Measurements from ENCODE around the gene CDC23.
"Not testable (repeated sequence)": the region's sequence is repeated elsewhere in the genome, so short reads cannot be mapped to it uniquely, and the experiment has no call there.

Gene CDC23

DNA sequence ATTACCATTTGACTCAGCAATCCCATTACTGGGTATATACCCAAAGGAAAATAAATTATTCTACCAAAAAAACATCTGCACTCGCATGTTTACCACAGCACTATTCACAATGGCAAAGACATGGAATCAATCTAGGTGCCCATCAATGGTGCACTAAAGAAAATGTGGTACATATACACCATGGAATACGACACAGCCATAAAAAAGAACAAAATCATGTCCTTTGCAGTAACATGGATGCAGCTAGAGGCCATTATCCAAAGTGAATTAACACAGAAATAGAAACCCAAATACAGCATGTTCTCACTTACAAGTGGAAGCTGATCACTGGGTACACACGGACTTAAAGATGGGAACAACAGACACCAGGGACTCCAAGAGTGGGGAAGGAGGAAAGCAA lies 2.1 kb downstream of the CDC23 start:
- DNase-seq (ENCODE audit: low read depth): no peak

DNA sequence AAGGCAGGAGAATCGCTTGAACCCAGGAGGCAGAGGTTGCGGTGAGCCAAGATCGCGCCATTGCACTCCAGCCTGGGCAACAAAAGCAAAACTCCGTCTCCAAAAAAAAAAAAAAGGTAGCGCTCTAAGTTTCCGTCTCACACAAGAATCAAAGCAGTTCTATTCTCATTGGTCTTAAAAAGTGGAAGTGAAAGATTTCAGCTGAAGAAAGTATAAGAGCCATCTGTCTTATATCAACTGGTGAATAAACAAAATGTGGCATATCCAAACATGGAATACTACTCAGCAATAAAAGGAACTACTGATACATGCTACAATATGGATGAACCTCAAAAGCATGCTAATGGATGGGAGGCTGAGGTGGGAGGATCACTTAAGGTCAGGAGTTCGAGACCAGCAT lies 19.3 kb downstream of the CDC23 start:
- not testable (repeated sequence) for DNase-seq (ENCODE audit: low read depth)

DNA sequence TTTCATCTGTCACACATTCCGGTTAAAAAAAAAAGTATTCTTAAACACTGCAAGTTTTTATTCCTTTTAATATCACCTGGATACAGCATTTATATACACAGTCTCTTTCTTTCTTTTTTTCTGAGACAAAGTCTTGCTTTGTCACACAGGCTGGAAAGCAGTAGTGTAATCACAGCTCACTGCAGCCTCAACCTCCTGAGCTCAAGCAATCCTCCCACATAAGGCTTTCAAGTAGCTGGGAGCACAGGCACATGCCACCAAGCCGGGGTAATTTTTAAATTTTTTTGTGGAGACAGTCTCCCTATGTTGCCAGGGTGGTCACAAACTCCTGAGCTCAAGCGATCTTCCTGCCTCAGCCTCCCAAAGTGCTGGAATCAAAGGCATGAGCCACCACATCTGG lies 20.3 kb downstream of the CDC23 start:
- no peak for DNase-seq (ENCODE audit: low read depth)

DNA sequence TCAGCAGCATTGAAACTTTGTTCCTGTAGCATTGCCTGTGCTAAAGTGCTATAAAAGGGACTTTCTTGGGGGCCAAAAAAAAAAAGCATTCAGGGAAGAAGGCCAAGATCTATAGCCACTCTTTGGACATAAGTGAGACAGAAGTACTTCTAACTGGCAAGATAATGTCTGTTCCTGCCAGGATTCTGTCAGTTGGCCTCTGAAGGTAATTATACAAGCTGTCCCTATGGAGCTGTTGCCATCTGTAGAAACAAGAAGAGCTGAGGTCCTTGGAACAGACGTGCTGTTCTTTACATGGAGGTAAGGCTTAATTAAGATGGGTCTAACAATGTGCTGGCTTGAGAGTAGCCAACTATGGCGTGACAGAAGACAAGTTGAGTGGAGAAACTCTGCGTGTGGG lies 24.5 kb downstream of the CDC23 start:
- no peak for DNase-seq (ENCODE audit: low read depth)

DNA sequence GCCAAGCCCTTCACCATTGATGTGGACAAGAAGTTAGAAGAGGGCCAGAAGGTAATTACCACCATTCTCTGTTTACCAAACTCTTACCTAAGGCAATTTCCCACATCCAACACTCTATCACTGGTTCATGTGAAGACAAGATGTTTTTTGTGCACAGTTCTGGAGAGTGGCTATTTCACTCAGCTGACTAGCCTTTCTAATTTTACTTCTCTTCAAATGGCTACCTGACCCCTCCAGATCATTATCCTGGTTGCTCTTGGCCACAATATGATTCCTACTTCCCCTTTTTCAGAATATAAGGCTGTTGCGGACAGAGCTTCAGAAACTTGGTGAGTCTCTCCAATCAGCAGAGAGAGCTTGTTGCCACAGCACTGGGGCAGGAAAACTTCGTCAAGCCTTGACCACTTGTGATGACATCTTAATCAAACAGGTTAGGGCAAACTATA lies 27.1 kb downstream of the CDC23 start:
- no peak for DNase-seq (ENCODE audit: low read depth)

DNA sequence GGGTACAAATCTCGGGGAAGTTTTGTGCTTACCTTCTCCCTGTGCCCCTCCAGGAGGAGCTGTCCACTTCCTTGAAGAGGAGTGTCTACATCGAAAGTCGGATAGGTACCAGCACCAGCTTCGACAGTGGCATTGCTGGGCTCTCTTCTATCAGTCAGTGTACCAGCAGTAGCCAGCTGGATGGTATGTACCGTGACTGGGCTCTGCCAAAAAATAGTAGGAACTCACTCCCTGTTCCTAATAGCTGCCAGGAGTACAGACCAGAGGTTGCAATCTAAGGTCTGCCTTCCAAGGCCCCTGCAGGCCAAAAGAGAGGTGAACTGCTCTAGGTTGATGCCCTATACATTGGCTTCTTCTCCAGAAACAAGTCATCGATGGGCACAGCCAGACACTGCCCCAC lies 30.3 kb downstream of the CDC23 start:
- DNase-seq (ENCODE audit: low read depth): no peak

DNA sequence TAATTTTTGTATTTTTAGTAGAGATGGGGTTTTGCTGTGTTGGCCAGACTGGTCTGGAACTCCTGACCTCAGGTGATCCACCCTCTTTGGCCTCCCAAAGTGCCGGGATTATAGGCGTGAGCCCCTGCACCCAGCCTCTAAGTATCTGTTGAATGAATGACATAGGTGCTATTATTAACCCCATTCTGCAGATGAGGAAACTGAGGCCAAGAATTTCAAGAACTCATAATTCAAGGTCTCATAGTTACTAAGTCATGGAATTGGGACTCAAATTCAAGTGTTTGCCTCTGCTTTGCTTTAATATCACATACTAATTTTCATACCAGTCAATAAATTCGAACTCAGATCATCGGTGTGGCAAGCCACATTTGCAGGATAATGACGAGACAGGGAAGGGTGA lies 32.3 kb downstream of the CDC23 start:
- DNase-seq (ENCODE audit: low read depth): no peak

DNA sequence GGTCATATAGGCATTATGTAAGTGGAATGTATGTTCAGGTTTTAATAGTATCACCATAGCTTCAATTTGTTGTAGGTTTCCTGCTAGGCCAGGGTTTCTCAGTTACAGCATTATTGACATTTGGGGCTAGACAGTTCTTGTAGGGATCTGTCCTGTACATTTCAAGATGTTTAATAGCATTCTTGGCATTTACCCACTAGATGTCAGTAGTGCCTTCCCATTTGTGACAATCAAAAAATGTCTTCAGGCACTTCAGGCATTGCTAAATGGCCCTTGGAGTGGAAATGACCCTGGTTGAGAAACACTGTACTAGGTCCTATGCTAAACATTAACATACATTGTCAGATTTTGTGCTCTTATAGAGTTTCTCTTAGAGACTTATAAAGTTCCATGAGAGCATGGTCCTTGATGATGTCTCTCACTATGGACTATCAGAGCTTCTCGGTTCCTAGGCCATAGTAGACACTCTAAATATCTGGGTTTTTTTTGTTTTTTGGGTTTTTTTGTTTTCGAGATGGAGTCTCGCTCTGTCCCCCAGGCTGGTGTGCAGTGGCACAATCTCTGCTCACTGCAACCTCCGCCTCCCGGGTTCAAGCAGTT lies 32.8 kb downstream of the CDC23 start:
- no peak for DNase-seq (ENCODE audit: low read depth)

DNA sequence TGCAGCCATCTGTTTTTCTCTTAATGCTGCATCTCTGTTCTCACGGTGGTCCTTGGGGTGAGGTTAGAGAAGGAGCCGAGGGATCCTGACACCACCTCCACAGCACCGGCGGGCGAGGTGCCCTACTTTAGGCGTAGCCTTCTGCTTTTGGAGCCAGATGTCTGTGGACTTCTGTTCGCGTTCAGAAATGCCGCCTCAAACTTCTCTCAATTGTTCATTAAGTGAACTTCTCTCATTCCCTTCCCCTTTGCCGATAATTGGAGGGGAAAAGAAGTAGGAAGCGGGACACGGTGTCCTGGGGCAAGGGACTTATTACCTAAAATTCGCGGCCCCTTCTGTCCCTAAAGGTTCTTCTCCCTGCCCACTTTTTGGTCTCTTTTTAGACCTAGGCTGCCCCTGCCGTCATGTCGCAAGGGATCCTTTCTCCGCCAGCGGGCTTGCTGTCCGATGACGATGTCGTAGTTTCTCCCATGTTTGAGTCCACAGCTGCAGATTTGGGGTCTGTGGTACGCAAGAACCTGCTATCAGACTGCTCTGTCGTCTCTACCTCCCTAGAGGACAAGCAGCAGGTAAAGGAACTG lies 33.8 kb downstream of the CDC23 start:
- DNase-seq (ENCODE audit: low read depth): no peak

DNA sequence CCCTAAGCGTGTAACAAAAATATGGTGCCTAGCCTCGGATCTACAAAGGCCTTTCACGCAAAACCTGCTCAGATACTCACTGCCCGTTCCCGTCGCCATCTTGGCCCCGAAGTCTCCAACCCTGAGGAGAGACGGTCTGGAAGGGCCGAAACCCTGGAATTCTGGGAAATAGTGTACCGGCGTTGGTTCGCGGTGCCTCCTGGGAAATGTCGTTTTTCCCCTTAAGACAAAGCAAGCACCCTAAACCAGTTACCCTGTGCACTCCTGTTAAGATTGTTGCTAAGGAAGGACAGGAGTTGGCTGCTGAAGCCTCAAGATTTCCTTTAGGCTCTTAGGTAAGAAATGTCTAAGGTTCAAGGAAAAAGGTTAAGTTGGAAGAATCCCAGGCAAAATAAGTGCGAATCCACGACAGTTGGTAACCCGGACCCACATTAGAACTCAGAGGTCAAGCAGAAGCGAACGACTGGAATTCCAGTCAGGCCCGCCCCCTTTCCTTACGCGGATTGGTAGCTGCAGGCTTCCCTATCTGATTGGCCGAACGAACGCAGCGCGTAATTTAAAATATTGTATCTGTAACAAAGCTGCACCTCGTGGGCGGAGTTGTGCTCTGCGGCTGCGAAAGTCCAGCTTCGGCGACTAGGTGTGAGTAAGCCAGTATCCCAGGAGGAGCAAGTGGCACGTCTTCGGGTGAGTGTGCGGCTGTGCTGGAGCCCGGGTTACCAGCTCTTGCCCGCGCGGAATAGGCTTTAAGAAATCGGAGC lies 34.4 kb downstream of the CDC23 start, which contains the start of the genes BRD8 and KIF20A:
Gene BRD8, minus strand, starts transcription at position 115 of the 761 bp plus-strand sequence. Its CDS starts 16 bp downstream, at position 99.
Gene KIF20A, plus strand, starts transcription at position 597 of the 761 bp plus-strand sequence. CDS start 569 bp downstream, outside the sequence.
- DNase-seq (ENCODE audit: low read depth): peak; percentile 83

DNA sequence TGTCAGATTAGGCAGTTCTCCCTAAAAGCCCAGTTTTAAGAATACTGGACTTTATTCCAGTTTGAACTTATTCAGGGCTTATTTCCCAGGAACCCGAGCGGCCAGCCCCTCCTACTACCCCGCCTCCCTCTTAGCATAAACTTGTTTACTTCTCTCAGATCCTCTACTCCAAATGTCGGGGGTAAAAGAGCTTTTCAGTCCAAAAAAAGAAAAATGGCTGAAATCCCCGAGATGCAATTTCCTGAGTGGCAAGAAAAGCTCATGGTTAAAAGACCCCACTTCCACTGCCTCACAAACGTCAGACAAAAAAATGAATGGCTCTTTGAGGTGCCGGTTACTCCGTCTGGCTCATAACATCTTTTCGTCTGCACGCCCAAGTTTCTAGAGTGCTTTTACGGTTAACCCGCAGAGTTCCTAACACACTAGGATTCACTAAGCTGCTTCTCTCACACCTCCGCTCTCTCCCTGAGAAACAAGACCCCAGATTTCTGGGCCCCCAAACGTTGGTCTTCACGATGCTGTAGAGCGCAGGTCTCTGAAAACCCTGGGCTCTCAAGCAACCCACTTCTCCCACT lies 35.1 kb downstream of the CDC23 start:
- no peak for DNase-seq (ENCODE audit: low read depth)

DNA sequence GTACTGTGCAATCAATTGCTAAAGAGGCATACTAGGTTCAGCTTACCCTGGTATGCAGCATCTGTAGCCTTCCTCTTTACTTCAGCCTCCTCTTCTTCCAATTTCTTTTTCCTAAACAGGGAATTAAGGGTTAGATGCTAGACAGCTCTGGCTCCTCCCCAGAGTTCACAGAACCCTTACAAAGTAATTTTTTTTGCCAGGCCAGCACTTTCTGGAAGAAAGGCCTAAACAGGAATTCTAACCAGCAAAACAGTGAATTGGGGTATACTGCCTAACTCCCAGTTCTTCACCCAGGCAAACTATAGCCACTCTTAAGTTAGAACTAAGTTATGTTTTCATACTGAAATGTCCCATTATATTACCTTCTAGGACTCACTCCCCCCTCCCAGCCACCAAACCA lies 42.8 kb downstream of the CDC23 start:
- DNase-seq (ENCODE audit: low read depth): no peak

DNA sequence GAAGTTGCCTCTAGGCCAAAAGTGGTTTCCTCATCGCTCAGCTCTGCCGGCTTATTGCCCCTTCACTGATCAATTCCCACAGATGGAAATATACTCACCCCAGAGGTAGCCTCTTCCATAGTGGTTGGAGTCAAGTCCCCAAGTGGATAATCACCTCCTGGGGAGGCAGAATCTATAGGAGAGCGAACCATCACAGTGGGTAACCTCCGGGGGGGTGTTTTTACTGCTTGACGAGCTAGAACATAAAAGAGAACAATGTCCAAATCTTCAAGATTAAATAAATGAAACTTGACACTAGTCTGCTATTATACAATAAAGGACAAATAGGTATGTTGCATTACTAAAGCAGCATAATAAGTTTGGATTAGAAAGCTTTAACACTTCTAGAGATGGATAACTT lies 44.0 kb downstream of the CDC23 start:
- no peak for DNase-seq (ENCODE audit: low read depth)

DNA sequence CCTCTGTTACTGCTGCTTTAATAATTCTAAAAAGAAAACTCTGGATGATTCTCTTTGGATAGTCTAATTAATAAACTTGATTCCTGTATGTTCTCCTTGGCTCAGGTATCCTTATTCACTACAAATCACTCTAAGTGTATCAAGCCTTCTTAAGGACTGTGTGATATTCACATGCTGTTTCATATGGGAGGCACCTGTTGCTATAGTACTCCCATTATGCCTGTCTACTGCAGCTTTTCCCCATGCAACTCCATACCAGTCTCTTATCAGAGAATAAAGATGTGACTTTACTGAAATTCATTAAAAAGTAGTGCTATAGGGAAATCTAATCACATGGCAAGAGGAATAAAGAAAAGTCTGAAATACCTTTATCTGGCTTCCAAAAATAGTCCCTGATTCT lies 49.4 kb downstream of the CDC23 start:
- DNase-seq (ENCODE audit: low read depth): no peak

DNA sequence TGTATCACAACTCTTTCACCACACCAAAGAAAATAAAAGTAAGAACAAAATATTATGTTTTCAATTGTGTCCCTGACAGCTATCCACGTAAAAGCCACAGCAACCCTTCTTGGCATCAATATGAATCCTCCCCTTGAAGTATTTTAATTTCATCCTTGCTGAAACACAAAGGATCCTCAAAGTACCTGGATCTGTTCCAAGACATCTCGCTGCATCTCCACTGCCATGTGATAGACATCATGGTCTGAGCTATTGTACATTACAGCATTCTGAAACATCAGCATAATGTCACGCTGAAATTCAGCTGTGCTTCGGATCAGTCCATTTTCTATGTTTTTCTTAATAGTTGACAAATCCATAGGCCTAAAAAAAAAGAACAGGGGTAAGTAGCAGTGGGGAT lies 52.4 kb downstream of the CDC23 start:
- DNase-seq (ENCODE audit: low read depth): no peak

DNA sequence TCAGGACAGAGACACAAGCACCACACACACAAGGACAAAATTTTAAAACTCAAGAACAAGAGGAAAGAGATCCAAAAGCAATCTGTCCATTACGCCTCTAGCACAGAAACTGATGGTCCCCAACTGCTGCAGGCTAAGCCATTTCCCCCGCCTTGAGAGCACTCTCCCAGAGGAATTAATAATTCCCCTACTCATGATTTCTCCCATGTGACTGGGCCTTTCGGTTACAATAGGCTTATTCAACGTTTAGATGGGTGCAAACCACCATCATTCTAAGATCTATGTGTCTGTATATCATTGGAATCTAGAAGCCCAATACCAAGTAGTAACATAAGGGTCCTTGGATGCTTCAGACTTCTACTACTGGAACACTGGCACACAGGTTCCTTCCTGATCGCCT lies 53.5 kb downstream of the CDC23 start:
- no peak for DNase-seq (ENCODE audit: low read depth)

DNA sequence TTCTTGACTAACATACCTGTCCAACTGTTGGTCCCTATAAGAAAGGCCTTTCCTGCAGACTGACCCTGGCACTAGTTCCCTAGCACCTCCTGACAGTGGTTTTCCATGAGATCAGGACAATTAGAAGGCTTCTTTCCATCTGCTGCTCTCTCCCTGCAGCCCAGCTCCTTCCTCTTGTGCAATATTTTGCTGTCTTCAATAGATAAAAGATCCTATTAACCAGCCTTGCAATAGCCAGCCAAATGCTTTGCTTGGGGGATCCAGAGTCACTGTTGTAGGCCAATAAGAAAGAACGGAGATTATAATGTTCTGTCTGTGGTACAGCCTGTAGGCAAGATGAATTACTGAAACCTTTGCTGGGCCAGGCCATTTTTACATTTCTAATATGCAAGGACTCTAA lies 55.5 kb downstream of the CDC23 start:
- no peak for DNase-seq (ENCODE audit: low read depth)

DNA sequence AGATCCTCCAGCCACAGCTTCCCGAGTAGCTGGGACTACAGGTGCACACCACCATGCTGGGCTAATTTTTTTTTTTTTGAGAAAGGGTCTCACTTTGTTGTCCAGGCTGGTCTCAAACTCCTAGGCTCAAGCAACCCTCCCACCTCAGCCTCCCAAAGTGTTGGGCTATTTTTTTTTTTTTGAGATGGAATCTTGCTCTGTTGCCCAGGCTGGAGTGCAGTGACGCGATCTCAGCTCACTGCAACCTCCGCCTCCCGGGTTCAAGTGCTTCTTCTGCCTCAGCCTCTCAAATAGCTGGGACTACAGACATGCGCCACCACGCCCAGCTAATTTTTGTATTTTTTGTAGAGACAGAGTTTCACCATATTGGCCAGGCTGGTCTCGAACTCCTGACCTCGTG lies 57.1 kb downstream of the CDC23 start:
- DNase-seq (ENCODE audit: low read depth): not testable (repeated sequence)

DNA sequence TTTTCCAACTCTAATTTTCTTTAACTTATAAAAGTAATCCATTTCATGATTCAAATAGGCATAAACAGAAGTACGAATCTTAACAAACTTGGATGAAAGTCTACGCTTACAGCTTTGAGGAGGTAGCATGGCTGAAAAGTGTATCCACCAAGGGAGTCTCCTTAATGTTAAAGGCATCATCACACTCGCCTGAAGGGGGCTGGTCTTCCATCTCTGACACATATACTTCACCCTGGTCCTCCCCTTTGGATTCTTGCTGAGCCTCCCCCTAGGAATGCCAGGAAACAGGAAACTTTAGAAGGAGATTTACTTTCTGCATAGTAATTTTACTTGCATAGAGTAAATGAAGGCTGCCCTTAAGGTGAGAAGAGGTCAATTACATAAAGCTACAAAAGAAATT lies 63.6 kb downstream of the CDC23 start:
- DNase-seq (ENCODE audit: low read depth): no peak

DNA sequence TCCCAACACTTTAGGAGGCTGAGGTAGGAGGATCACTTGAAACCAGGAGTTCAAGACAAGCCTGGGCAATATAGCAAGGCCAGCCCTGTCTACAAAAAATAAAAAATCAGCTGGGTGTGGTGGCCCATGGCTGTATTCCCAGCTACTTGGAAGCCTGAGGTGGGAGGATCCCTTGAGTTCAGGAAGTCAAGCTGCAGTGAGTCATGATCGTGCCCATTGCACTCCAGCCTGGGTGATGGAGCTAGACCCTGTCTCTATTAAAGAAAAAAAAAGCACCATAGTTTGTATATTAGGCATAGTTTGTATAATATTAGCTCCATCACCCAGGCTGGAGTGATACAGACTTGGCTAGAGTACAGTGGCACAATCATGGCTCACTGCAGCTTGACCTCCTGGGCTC lies 64.3 kb downstream of the CDC23 start:
- DNase-seq (ENCODE audit: low read depth): no peak

DNA sequence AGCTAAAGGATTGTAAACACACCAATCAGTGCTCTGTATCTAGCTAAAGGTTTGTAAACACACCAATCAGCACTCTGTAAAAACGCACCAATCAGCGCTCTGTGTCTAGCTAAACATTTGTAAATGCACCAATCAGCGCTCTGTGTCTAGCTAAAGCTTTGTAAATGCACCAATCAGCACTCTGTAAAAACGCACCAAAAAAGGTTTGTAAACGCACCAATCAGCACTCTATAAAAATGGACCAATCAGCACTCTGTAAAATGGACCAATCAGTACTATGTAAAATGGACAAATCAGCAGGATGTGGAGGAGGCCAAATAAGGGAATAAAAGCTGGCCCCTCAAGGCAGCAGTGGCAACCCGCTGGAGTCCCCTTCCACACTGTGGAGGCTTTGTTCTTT lies 69.5 kb downstream of the CDC23 start:
- not testable (repeated sequence) for DNase-seq (ENCODE audit: low read depth)

DNA sequence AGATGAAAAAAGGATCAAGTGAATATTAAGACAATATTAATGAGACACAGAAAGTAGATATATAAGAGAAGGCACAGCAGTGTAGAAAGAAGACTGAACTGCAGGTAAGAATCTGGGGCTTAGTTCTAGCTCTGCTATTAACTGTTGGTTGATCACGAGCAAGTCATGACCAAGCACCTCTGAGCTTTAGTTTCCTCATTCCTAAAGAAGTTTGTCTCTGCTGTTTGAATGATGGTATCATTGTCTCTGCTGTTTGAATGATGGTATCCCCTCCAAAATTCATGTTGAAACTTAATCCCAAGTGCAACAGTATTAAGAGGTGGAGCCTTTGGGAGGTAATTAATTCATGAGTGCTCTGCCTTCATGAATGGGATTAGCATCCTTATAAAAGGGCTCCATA lies 71.4 kb downstream of the CDC23 start:
- DNase-seq (ENCODE audit: low read depth): no peak

DNA sequence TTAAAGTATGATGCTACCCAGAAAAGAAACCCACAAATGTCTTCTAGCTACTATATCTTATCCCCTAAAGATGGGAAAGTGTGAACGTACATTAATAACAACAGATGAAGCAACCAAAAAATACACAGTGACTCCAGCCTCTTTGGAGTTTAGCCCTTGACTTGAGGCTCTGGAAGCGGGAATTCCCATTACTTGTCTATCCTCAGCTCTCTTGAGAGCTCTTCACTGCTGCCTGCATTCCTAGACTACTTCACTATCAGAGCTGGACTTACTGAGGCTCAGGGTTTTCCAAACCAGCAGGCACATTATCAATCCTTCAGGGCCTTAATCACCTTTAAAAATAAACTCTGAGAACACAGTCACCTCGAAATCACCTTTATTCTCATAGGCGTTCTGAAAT lies 72.9 kb downstream of the CDC23 start:
- DNase-seq (ENCODE audit: low read depth): no peak
